Measurements from ENCODE around the gene EMX1.

- TF ChIP-seq EZH2 (IDR thresholded peaks at IDR 0.05; ENCODE audit: insufficient read depth, poor library complexity, severe bottlenecking) (no peak), EZH2phosphoT487 (IDR thresholded peaks at IDR 0.05; ENCODE audit: insufficient read depth, low read depth) (no peak)
Measured at GRCh38 chr2:72975017-72975416, 57.7 kb downstream of the EMX1 start.
